GM19395 (cell line): ENCODE data around the gene LRP1B.
A peak's percentile ranks its signal among the peaks of the same experiment; 100 is the strongest.

Source experiments
- ATAC-seq: cut with Tn5 transposase; IDR thresholded peaks from one replicate; pipeline ENCODE4 v1.9.1; 2021; ENCODE audit warnings: mild to moderate bottlenecking, moderate library complexity; ENCODE audit not compliant: unreplicated experiment

The LRP1B gene

GRCh38 chr2:140786585-140786984 is 1344.2 kb downstream of the LRP1B start:
- ATAC-seq, result no peak

- no peak for ATAC-seq
Measured at GRCh38 chr2:140775411-140775810, 1355.4 kb downstream of the LRP1B start.

GRCh38 chr2:140770645-140771044 is 1360.2 kb downstream of the LRP1B start:
- ATAC-seq, result no peak

GRCh38 chr2:140761807-140762206 is 1369.0 kb downstream of the LRP1B start:
- ATAC-seq, result no peak

- ATAC-seq, result no peak
Measured at GRCh38 chr2:140759426-140760156, 1371.2 kb downstream of the LRP1B start.

- peak; percentile 92 for ATAC-seq
Measured at GRCh38 chr2:140747665-140748064, 1383.2 kb downstream of the LRP1B start.

GRCh38 chr2:140747090-140747489 is 1383.7 kb downstream of the LRP1B start:
- ATAC-seq, result no peak

- ATAC-seq, result no peak
Measured at GRCh38 chr2:140744379-140744778, 1386.4 kb downstream of the LRP1B start.

GRCh38 chr2:140737006-140737405 is 1393.8 kb downstream of the LRP1B start:
- no peak for ATAC-seq

GRCh38 chr2:140734992-140735391 is 1395.8 kb downstream of the LRP1B start:
- no peak for ATAC-seq

GRCh38 chr2:140718999-140719398 is 1411.8 kb downstream of the LRP1B start:
- ATAC-seq, result no peak

- ATAC-seq, result no peak
Measured at GRCh38 chr2:140717481-140717880, 1413.3 kb downstream of the LRP1B start.

- no peak for ATAC-seq
Measured at GRCh38 chr2:140714586-140714985, 1416.2 kb downstream of the LRP1B start.

- ATAC-seq, result no peak
Measured at GRCh38 chr2:140711867-140712266, 1418.9 kb downstream of the LRP1B start.

- ATAC-seq, result no peak
Measured at GRCh38 chr2:140701726-140702125, 1429.1 kb downstream of the LRP1B start.

- no peak for ATAC-seq
Measured at GRCh38 chr2:140698636-140699035, 1432.2 kb downstream of the LRP1B start.

GRCh38 chr2:140696449-140696848 is 1434.4 kb downstream of the LRP1B start:
- no peak for ATAC-seq

- ATAC-seq, result no peak
Measured at GRCh38 chr2:140695155-140695554, 1435.7 kb downstream of the LRP1B start.

GRCh38 chr2:140687825-140688224 is 1443.0 kb downstream of the LRP1B start:
- no peak for ATAC-seq

- no peak for ATAC-seq
Measured at GRCh38 chr2:140683658-140684057, 1447.2 kb downstream of the LRP1B start.

- ATAC-seq, result no peak
Measured at GRCh38 chr2:140680862-140681261, 1450.0 kb downstream of the LRP1B start.

- ATAC-seq, result no peak
Measured at GRCh38 chr2:140679752-140680151, 1451.1 kb downstream of the LRP1B start.

GRCh38 chr2:140669911-140670310 is 1460.9 kb downstream of the LRP1B start:
- ATAC-seq, result no peak
